Upper lobe of left lung (tissue), 4 donors: ENCODE results near the gene PDLIM1.

Experiments used
- POLR2A ChIP-seq, 4 donors: fragments of 450-650 bp; IDR thresholded peaks; one replicate each; pipeline ENCODE4 v1.5.1; 2016 to 2017; ENCODE audit warnings: antibody characterized with exemption in 4 of 4, mild to moderate bottlenecking in 2 of 4
- POLR2AphosphoS5 ChIP-seq, 2 donors: sonication (generic); formaldehyde crosslinking; IDR thresholded peaks; one replicate each; pipeline ENCODE4 v1.5.1; 2017; ENCODE audit warnings: antibody characterized with exemption in 2 of 2
- TF ChIP-seq, protein P1 (sequence below), 6 experiments: fragments of 450-650 bp in 4 of 6; fragments of 200-600 bp in 2 of 6; sonication (generic) in 2 of 6; IDR thresholded peaks; one replicate each; pipeline ENCODE4 v1.5.1; 2016 to 2019; ENCODE audit warnings: antibody characterized with exemption in 6 of 6

DNA sequence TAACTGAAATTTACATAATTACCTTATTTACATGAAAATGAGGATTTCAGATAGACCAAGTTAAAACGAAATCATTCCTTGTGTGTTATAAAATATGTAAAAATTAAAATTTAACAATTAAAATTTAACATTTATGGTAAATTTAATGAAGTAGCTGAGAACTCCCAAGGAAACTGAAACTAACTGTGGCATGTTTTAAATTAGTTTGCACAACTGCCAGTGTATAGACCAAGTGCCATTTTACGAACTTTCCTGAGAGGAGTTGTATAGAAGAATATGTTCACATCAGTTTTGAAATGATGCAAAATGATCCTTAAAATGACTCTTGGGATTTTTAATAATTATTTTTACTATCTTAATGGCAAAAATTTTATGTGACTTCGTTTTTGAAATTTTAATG lies 23.6 kb downstream of the PDLIM1 start:
- TF ChIP-seq POLR2A (IDR thresholded peaks at IDR 0.05) (no peak), POLR2AphosphoS5 (IDR thresholded peaks at IDR 0.05) (no peak)
- TF ChIP-seq, protein P1, sequence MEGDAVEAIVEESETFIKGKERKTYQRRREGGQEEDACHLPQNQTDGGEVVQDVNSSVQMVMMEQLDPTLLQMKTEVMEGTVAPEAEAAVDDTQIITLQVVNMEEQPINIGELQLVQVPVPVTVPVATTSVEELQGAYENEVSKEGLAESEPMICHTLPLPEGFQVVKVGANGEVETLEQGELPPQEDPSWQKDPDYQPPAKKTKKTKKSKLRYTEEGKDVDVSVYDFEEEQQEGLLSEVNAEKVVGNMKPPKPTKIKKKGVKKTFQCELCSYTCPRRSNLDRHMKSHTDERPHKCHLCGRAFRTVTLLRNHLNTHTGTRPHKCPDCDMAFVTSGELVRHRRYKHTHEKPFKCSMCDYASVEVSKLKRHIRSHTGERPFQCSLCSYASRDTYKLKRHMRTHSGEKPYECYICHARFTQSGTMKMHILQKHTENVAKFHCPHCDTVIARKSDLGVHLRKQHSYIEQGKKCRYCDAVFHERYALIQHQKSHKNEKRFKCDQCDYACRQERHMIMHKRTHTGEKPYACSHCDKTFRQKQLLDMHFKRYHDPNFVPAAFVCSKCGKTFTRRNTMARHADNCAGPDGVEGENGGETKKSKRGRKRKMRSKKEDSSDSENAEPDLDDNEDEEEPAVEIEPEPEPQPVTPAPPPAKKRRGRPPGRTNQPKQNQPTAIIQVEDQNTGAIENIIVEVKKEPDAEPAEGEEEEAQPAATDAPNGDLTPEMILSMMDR (IDR thresholded peaks at IDR 0.05) = no peak
